Erythroblast (primary cell): ENCODE measurements around the gene CHMP4B.

ENCODE experiments used
- DNase-seq, 2 experiments: peaks; one replicate each; lab custom pipeline; 2025; lab: John Stamatoyannopoulos, UW
- GATA1 ChIP-seq: IDR thresholded peaks from 2 replicates; pipeline ENCODE4 v1.6.1; 2011; ENCODE audit warnings: low read depth, mild to moderate bottlenecking, control low read depth, low read length, moderate library complexity
- POLR2A ChIP-seq: IDR thresholded peaks from 2 replicates; pipeline ENCODE4 v1.6.1; 2011; ENCODE audit warnings: mild to moderate bottlenecking, low read length

Gene CHMP4B

GRCh38 chr20:33863440-33864323, 52.5 kb downstream of the CHMP4B start:
- no peak for DNase-seq
- TF ChIP-seq GATA1 (no peak), POLR2A (no peak)

- TF ChIP-seq GATA1, result no peak
- no peak for DNase-seq
These were observed 53.3 kb downstream of the CHMP4B start for GRCh38 chr20:33864324-33864963.

- TF ChIP-seq POLR2A (no peak), GATA1 (no peak)
- DNase-seq, result no peak
These were observed 54.7 kb downstream of the CHMP4B start for GRCh38 chr20:33865761-33866370.

GRCh38 chr20:33866398-33867100, 55.4 kb downstream of the CHMP4B start:
- TF ChIP-seq POLR2A (no peak), GATA1 (no peak)
- no peak for DNase-seq

GRCh38 chr20:33868042-33868441, 56.9 kb downstream of the CHMP4B start:
- DNase-seq, result no peak
- TF ChIP-seq GATA1 (no peak), POLR2A (no peak)

- no peak for DNase-seq
- TF ChIP-seq GATA1, result no peak
- TF ChIP-seq POLR2A, result no peak
These were observed 57.4 kb downstream of the CHMP4B start for GRCh38 chr20:33868595-33868994.

GRCh38 chr20:33869283-33869682, 58.1 kb downstream of the CHMP4B start:
- TF ChIP-seq GATA1 (no peak), POLR2A (no peak)
- DNase-seq, result no peak

- TF ChIP-seq POLR2A, result no peak
- TF ChIP-seq GATA1, result no peak
- no peak for DNase-seq
These were observed 60.2 kb downstream of the CHMP4B start for GRCh38 chr20:33871362-33871761.

- TF ChIP-seq GATA1 (no peak), POLR2A (no peak)
- no peak for DNase-seq
These were observed 63.0 kb downstream of the CHMP4B start for GRCh38 chr20:33874129-33874528.

- TF ChIP-seq POLR2A, result no peak
- no peak for TF ChIP-seq GATA1
- no peak for DNase-seq
These were observed 63.9 kb downstream of the CHMP4B start for GRCh38 chr20:33875055-33875454.

GRCh38 chr20:33875534-33876026, 64.4 kb downstream of the CHMP4B start:
- no peak for DNase-seq
- TF ChIP-seq POLR2A, result no peak
- TF ChIP-seq GATA1, result no peak

GRCh38 chr20:33878583-33878982, 67.4 kb downstream of the CHMP4B start:
- no peak for DNase-seq

GRCh38 chr20:33880396-33880795, 69.2 kb downstream of the CHMP4B start:
- TF ChIP-seq GATA1 (no peak), POLR2A (no peak)
- DNase-seq, result no peak

More at GRCh38 chr20:33878583-33878982, 67.4 kb downstream of the CHMP4B start:
- no peak for TF ChIP-seq POLR2A
- TF ChIP-seq GATA1, result no peak
